AG08396 (cell line): Measurements from ENCODE around the gene CCDC27.

ENCODE experiments used
- DNase-seq: peaks from one replicate; pipeline ENCODE4 v3.0.0; 2012; ENCODE audit warnings: low spot score, mixed read lengths

The CCDC27 gene

DNA sequence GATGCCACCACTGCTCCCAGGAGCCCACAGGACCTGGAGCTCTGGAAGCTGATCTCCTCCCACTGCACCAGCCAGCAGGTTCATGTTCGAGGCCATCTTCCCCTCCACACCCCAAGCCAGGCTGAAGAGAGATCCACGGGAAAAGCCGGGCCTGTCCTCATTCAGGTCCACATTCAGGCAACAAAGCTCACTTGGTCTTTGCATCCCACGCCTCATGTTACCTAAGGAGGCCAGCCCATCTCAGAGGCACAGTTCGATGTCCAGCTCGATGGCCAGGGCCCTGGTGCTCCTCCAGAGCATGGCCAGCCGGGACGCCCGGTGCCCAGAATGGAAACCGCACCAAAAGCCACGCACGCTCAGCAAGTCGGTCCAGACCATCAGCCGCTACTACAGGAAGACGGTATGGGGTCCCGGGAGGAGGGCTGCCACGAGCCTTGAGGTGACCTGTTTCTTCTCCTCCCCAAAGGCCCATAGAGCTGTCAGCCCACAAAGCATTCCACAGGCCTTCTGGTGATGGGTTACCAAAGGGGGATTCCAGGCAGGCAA lies at the start of gene CCDC27:
CCDC27 (plus strand) TSS at position 51 of the 546 bp plus-strand sequence; CDS start at position 83, 32 bp downstream.
- no peak for DNase-seq

DNA sequence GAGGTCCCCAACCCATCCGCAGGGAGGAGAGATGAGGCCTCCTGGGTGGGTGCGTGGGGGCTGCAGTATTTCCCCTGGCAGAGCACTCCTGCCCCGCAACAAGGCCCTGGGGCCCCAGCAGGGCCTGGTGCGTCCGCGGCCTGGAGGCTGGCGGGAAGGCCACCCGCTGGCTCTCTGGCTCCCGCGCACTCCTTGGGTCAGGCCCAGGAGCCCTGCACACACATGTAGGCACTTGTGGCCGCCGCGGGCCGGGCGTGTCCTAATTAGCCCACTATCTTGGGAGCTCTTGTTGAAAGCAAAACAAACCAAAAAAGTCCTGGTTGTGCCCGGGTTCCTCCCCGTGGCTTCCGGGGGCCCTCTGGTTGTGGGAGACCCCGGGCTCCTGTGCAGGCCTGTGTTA lies 49.7 kb upstream of the CCDC27 start:
- no peak for DNase-seq

DNA sequence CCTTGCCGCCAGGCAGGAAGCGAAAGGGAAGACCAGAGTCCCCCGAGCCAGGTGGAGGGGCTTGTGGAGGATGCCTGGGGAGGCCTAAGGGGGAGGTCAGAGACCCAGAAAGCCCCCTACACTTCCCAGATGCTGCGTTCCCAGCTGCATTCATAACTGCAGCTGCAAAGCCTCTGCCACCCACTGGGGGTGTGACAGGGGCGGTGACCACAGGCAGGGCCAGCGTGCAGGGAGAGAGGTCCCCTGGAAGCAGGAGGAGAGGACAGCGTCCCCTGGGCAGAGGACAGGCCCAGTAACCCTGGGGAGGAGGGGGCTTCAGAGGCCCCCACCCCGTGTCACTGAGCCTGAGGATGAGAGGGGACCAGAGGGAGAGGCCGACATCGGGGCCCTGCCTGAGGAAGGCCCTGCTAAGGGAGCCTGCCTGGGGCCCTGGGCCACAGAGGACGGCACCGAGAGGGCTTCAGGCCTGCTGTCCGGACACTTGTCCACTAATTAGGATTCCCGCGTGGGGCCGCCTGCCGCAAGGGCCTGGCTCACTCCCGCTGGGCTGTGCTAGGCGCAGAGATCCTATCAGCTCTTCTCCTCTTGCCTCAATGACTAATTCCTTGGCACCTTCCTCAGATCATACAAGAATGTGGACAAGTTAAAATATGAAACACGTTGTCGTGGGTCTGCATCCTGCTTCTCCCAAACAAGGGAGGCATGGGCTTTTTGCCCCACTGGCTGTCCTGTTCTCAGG lies 49.1 kb upstream of the CCDC27 start:
- DNase-seq: peak; percentile 57

DNA sequence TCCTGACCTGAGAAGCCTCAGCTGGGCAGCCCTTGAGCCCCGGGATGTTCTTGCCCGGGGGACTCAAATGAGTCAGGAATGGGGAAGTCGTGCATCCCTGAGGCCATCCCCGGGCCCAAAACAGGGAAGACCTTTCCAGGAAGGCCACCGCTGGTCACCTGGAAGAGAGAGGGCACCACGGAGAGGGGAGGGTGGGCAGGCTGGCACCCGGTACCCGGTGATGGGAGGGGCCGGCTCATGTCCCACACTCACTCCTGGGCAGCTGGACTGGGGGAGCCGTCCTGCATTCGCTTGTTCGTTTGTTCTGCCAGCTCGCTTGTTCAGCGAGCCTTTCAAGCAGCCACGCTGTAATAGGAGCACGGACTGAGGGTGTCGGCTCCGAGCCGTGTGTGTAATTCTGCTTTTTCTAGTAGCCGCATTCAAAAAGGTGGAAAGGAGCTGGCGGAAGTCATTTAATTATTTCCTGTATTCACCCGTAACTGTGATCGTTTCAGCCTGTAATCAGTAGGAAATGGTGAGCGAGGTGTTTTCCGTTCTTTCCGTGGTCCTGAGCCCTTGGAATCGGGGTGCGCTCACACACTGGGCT lies 48.4 kb upstream of the CCDC27 start:
- no peak for DNase-seq

DNA sequence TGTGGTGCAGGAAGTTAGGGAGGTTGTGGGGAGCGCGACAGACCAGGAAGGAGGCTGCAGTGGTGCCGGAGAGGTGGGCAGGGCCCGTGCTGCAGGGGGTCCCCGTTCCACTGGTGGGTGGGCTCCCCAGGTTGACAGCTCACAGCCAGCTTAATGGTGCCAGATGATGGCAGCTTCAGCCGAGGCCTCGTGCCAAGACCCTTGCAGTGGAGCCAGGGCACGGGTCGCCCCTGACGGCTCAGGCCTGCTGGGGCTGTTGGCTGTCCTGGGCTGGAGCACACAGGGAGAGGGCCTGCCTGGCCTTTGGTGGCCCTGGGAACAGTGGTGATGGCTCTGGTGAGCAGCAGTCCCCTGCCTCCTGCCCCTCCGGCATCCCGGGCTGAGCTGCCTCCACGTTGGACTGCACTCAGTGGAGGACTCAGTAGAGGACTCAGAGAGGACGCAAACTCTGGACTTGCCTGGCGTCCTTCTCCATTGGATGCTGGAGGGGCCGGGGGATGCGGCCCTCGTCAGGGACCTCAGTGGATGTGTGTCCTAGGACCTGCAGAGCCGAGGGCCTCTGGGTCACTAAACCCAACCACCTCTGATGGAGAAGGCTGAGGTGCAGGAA lies 46.8 kb upstream of the CCDC27 start:
- DNase-seq: no peak

DNA sequence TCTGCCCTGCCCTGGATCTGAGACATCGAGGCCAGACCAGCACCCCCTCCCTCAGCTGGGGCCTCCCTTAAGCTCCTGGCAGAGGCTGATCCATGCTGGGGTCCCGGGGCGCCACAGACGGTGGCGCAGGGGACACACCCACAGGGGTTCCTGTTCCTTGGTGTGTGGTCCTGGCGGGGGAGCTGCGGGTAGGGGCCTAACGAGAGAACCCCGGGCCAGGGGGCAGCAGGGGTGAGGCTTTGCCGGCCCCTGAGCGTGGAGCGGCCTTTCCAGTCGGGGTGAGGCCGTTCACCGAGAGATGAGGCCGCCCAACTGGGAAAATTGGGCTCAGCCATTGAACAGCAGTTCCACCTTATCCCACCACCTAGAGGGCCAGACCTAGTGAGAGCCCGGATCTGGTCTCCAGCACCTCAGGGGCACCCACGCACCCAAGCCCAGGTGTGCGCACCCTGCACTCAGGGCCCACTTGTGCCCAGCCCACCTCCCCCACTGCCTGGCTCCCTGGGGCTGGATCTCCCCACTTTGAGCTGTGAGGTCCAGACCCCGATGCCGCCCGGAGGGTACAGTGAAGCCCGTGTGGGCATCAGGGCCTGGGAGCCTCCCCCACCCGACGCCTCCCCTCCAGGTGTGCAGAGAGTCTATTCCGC lies 45.5 kb upstream of the CCDC27 start:
- DNase-seq: no peak

DNA sequence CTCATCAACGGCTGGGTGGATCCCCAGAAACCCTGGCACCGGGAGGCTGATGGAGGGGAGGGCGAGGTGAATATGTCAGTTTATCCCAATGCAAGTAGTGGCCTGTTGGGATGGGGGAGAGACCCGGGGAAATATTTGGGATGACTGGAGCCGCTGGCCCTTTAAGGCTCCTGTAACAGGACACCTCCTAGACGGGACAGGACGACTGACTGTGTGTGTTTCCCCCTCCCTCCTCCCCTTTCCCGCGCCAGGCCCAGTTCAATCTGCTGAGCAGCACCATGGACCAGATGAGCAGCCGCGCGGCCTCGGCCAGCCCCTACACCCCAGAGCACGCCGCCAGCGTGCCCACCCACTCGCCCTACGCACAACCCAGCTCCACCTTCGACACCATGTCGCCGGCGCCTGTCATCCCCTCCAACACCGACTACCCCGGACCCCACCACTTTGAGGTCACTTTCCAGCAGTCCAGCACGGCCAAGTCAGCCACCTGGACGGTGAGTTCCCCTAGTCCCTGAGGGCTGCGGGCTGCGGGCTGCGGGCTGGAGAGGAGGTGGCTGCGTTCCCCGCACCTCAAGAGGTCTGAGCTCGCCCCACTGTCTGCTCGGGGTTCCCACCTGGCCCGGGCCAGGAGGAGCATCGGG lies 44.8 kb upstream of the CCDC27 start:
- no peak for DNase-seq

DNA sequence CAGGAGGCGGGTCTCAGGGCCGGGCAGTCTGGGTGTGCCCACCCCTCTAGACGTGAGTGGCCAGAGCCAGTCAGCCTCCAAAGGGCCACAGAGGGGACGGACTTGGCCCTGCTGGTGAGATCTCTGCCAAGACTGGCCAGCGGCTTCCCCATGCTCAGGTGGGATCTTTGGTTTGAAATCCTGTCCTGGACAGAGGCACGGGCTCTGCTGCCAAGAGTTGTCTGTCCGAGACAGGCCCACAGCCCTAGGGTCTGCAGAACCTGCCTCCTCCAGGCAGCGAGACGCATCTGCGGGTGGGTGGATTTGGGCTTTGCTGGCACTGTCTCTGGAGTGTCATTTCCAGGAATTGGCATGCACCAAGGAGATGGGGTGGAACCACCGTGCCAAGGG lies 44.3 kb upstream of the CCDC27 start:
- no peak for DNase-seq

DNA sequence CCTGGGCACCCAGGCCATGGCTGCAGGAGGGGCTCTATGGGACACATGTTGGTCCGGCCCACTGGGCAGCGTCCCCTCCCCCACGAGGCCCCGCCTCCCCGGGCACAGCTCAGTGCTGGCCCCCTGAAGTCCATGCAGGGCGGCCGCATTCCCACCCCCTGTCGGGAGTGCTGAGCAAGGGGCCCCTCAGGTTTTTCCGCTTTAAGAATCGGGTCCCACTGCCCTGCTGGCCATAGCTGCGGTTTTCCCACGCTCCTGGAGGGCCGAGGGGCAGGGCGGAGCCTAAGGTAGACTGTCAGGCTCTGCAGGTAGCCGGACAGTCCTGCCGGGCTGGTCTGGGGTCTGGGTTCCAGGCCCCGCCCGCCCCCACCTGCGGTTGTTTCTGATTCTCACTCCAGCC lies 43.5 kb upstream of the CCDC27 start:
- no peak for DNase-seq

DNA sequence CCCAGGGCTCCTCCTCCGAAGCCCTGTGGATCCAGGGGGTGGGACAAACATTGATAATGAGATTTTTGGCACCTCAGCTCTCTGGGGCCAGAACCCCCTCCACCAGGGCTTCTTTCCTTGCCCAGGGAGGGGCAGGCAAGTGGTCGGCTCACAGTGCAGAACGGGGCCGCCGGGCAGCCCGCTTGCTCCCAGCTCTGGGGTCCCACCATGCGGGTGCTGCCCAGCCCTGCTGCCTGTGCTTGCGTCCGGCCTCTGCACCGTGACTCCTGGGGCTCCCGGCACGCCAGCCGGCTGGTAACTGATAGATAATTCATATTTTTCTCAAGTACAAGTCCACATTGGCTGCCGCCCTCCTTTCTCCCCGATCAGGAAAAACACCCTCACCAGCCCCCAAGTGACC lies 42.0 kb upstream of the CCDC27 start:
- DNase-seq: no peak

DNA sequence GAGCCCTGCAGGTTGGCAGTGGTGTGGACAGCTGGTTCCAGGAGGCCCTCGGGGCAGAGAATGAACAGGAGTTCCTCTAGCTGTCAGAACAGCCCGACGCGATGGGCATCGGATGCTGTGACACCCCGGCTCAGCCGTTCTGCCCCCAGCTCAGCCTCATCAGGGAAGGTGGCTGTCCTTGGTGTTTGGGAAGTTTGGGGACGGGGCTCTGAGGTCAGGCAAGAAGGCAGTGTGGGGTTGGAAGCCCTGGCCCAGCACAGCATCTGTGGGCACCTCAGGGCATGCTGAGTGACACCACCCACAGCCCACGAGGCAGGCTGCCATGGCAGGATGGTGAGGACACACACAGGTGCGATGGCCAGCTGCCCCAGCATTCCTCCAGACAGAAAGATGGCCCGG lies 40.9 kb upstream of the CCDC27 start:
- DNase-seq: no peak

DNA sequence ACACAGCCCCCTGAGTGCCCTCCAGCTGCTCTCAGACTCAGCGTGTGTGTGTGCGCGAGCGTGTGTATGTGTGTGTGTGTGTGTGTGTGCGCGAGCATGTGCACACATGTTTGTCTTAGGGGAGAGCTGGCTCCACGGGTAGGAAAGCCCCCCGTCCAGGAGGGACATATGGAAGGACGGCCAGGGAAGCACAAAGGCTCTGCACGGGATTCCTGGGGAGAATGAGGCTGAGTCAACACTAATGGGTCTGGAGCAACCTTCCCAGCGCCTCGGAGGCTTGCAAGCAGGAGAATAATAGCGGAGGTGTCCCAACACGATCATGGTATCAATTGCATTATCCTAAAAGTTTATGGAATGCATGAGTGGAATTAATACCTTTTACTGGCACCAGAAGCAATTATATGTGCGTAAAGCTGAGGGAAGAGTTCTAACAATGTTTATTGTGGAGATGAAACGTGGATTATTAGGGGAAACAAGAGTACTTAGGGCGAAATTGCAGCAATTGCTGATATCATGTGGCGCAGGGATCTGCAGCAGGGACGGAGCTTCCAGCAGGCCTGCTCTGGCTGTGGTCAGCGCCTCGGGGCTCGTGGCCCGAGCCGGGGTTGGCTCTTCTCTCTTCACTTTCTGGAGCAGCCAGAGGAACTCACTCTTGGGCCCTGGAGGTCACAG lies 40.3 kb upstream of the CCDC27 start:
- DNase-seq: no peak

DNA sequence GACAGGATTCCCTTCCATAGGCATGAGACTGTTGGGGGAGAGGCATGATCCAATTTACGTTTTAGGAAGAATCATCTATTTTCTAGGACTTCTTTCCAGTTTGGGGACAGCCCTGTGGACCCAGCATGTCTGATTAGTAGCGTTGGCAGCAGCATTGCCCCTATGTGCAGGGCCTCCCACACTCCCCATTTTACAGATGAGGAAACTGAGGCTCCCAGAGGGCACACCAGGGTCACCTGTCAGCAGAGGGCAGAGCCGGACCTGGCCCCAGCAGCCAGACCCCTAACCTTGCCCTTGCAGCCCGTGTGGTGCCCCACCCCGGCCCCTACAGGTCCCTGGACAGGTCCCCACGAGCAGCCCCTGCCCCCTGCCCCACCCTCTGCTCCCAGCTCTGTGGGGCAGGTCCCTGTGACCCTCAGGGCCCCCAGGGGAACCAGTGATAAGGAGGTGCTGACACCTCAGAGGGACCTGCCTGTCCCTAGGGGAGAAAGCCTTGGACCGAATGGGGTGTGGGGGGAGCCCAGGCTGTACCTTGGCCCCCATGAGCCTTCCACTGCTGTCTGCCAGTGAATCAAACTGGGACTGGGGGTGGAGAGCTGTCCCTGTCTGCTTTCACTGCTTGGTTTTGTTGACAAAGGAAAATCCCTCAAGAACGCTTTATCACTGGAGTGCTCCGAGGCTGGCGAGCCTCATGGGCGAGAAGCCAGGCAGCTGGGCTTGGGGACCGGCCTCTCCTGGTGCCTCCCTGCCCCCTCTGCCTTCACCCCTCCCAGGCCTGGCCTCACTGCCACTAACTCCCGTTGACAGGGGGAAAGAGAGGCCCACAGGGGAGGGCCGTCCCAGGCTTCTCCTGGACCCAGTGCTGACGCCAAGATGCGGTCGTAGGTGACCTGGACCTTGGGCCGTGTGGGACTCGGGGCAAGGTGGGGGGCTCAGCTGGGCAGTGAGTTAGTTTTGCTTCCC lies 39.4 kb upstream of the CCDC27 start:
- no peak for DNase-seq

DNA sequence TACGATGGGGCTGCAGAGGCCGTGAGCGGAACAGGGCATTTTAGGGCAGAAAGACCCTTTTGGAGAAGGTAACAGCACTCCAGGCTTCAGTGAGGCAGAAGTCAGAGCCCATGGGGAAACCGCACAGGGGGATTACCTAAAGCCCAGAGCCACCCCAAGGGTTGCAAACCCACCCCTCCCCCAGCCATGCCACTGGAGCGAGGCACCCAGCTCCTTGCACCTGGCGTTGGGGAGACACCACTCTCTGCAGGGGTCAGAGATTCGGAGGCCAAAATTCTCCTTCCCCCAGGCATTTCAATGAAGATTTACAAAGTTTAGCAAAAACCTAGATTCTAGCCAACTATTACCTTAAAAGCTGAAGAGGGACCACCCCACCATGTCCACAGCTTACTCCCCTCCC lies 38.4 kb upstream of the CCDC27 start:
- no peak for DNase-seq

DNA sequence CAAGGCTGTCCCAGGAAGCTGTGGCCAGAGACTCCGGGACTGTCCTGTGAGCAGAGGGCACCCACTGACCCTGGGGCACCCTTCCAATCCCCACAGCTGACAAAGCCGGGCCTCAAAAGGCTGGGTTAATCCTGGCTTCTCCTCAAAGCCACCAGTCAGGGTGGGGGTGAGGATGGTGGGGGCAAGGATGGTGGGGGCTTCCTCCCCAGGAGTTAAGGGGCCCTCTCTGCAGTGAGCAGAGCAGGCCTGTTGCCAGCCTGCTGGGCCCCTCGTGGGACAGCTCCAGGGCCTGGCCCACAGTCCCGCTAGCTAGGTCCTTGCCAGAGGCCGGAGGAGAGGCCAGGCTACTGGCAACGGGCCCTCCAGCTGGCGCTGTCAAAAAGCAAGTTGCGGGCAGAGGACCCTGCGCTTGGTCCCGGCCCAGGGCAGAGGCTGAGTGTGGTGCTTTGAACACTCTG lies 37.9 kb upstream of the CCDC27 start:
- DNase-seq: no peak

DNA sequence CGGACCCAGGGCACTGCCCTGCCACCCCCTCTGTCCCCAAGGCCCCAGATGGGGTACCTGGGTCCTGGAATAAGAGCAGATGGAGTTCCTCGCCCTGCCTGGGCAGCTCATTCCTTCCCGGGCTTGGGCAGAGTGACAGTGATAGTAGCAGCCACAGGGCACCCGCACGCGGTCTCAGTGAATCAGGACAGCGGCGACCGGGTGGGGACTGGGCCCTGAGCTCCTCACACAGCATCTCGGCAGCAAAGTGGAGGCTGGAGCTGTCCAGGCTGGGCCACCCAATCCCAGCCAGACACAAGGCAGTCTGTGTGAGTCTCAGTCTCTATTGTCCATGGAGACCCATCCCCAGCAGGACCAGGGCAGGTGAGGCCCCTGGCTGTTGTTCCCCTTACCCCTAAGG lies 37.4 kb upstream of the CCDC27 start:
- DNase-seq: no peak

DNA sequence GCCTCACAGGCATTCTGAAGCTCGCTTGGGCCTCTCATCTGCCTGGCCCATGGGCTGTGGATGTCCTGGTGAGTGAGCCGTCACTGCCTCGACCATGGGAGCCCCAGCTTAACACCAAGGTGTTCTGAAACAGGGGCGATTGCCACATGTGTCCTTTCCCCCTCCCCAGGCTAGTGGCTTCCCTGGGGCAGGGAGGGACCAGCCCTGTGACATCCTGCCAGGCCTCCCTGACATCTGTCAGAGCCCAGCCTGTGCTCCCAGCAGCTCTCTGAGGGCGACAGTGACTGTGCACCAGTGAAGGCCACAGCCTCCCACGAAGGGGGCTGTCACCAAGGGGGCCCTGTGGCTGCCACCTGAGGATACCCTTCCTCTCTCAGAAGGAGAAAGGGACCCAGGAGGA lies 35.9 kb upstream of the CCDC27 start:
- no peak for DNase-seq

DNA sequence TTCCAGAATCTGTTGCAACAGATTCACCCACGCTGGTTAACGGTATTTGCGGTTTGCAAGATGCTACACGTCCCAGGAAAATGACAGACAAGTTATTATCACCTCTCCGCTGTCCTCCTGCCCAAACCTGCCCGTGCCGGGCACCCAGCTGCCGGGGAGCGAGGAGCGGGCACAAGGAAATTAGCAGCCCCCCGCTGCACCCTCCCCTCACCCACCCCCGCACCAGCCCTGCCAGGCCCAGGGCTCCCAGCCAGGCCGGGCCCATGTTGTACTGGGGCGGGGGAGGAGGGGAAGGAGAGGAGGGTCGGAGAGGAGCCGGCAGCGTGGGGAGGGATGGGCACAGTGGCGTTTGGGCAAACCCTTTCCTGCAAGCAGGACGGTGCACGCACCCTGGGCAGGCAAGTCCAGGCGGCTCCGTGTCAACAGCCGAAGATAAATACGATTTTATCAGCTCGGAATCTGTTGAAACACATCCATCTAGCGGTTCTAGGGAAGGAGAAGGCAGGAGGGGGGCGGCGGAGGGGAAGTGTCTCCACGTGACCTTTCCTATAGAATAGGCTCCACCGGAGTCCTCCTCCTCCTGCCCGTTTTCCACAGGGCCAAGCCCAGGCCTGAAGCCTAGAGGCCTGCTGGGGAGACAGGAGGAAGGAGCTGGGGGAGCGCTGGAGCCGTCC lies 35.1 kb upstream of the CCDC27 start:
- no peak for DNase-seq

DNA sequence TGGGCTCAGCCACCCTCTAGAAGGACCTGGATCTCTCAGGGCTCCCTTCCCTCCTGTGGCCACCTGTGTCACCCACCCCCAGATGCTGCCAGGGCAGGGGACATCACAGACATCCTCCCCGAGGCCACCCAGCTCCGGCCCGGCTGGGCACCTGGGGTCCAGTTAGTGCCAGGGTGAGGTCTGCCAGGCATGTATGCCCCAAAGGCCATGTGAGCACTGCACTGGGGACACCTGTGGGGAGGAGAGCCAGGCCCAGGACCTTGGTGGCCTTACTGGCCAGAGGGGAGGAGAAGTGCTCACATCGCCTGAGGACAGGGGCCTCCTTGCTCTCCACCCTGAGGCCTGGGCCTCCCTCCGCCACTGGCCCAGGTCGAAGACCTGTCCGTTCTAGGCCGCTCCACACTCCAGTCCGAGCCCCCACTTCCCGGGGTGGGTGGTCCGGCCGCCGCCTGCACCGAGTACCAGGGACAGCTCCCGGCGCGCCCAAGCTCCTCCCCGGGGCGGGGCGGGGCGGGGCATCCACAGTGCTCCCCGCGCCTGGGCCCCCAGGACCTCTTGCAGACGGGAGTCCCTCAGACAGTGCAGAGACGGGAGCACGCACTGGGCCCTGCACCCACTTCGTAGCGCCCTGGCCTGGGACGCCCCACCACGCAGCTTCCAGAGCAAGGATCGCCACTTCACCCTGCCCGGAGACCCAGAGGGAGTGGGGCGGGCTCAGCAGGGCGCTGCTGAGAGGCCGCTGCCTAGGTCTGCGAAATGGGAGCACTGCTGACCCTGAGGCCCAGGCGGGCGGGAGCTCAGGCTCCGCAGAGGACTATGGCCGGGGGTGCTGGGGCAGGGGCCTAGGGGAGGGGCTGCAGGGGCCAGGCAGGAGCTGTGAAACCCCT lies 34.3 kb upstream of the CCDC27 start:
- peak; percentile 77 for DNase-seq
